Cardiac muscle cell (in vitro differentiated cells and primary cell): ENCODE data around the gene GNPDA1. TPM values are rescaled to one million over a fixed set of nuclear protein-coding genes. Genes with fewer than 3 reads are reported as not detected.

Source experiments
- DNase-seq, 2 donors: peaks; one replicate each; pipeline versions ENCODE4 v3.0.0 to v3.0.0-alpha.2; 2010 to 2017; ENCODE audit warnings: low read depth in 1 of 2, low spot score in 1 of 2
- H3K27ac ChIP-seq: fragments of 200-600 bp; sonication (generic); 2 replicates; pipeline ENCODE4 v1.5.1; 2016
- H3K27me3 ChIP-seq: fragments of 200-600 bp; sonication (generic); 2 replicates; pipeline ENCODE4 v1.6.0; 2016; ENCODE audit warnings: control low read depth
- H3K36me3 ChIP-seq: fragments of 200-600 bp; sonication (generic); 2 replicates; pipeline ENCODE4 v1.5.1; 2016; ENCODE audit warnings: control low read depth
- H3K4me1 ChIP-seq: fragments of 200-600 bp; sonication (generic); 2 replicates; pipeline ENCODE4 v1.8.1; 2017; ENCODE audit warnings: low read depth, mild to moderate bottlenecking, mixed run types
- H3K4me3 ChIP-seq: fragments of 200-600 bp; sonication (generic); 2 replicates; pipeline ENCODE4 v1.5.1; 2016; ENCODE audit warnings: mild to moderate bottlenecking
- H3K9me3 ChIP-seq: fragments of 200-600 bp; sonication (generic); 2 replicates; pipeline ENCODE4 v1.5.1; 2017; ENCODE audit warnings: low read depth, mild to moderate bottlenecking, control low read depth
- polyA plus RNA-seq: library from polyadenylated mRNA; unstranded; fragments of >200 nt; fragmentation: Nextera tagmentation; extraction: Ambion mirVana; gene quantifications from 2 replicates; pipeline ENCODE4 v1.2.1, GENCODE V29; 2016
- total RNA-seq: library from RNA; depleted of rRNA; stranded (reverse); fragments of >200 nt; gene quantifications from 2 replicates; pipeline ENCODE4 v1.2.3, GENCODE V29; 2016
- TF ChIP-seq, protein P1 (sequence below): IDR thresholded peaks from 2 replicates; pipeline ENCODE4 v1.5.1; 2012; ENCODE audit warnings: low read depth, mild to moderate bottlenecking, low read length

GNPDA1 gene
- total and polyA plus RNA-seq, 2 experiments from 2014 or later, result 25.8 to 47.6 TPM

DNA sequence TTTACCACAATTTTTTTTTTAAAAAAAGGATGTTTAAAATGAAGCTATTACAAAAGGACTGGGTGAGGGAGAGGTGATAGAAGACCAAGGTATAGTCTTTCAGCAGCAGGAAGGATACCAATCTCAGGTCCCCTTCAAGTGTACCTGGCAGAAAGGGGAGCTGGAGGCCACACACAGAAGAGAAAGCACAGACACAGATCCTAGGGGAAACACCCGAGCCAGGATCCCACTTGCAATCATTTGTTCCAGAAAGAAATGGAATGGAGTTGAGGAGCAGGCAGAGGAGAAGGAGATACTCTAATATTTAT, 5.6 kb downstream of the GNPDA1 start:
- Histone ChIP-seq H3K9me3 (no peaks in the 10 kb centered on the region), H3K27me3 (no peaks in the 10 kb centered on the region), H3K27ac (no peak overlapping the region), H3K36me3 (peaks cover 20% of the 10 kb centered on the region), H3K4me1 (no peaks in the 10 kb centered on the region), H3K4me3 (no peak overlapping the region)
- DNase-seq, result no peak
- TF ChIP-seq, protein P1, sequence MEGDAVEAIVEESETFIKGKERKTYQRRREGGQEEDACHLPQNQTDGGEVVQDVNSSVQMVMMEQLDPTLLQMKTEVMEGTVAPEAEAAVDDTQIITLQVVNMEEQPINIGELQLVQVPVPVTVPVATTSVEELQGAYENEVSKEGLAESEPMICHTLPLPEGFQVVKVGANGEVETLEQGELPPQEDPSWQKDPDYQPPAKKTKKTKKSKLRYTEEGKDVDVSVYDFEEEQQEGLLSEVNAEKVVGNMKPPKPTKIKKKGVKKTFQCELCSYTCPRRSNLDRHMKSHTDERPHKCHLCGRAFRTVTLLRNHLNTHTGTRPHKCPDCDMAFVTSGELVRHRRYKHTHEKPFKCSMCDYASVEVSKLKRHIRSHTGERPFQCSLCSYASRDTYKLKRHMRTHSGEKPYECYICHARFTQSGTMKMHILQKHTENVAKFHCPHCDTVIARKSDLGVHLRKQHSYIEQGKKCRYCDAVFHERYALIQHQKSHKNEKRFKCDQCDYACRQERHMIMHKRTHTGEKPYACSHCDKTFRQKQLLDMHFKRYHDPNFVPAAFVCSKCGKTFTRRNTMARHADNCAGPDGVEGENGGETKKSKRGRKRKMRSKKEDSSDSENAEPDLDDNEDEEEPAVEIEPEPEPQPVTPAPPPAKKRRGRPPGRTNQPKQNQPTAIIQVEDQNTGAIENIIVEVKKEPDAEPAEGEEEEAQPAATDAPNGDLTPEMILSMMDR, result no peak

DNA sequence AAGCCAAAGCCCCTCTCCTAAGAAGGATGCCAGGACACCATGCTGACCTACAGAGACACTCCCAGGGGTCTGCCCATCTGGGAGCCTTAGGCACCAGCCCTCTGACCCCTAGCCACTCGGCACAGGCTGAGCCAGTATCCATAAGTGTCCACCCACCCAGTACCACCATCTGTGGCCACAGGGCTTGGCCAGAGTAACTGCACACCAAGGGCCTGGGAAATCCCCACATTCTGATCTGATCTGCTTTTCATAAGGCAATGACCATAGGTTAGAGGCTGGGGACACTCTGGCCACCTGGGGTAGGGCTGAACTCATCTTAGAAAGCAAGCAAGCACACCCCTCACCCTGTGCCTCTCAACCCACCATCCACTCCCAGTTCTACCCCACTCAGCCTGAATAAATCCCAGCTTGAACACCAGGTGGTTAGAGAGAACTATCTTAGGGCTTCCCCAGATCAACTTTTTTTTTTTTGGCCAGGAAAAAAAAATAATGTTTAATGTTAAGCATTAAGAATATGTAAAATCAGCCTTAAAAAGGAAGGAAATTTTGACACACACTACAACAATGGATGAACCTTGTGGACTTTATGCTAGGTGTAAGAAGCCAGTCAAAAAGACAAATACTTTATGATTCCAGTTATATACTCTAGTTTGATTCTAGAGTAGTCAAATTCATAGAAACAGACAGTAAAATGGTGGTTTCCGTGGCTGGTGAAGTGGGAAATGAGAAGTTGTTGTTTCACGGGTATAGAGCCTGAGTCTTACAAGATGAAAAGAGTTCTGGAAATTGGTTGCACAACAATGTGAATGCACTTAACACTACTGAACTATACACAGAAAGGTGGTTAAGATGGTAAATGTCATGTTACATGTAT, 6.2 kb downstream of the GNPDA1 start:
- TF ChIP-seq, protein P1, result no peak
- DNase-seq, result no peak
- no peaks in the 10 kb centered on the region for H3K27me3 ChIP-seq
- no peaks in the 10 kb centered on the region for H3K9me3 ChIP-seq
- peaks cover 25% of the 10 kb centered on the region for H3K36me3 ChIP-seq
- H3K4me3 ChIP-seq, result no peak overlapping the region
- H3K27ac ChIP-seq, result no peak overlapping the region
- no peaks in the 10 kb centered on the region for H3K4me1 ChIP-seq

DNA sequence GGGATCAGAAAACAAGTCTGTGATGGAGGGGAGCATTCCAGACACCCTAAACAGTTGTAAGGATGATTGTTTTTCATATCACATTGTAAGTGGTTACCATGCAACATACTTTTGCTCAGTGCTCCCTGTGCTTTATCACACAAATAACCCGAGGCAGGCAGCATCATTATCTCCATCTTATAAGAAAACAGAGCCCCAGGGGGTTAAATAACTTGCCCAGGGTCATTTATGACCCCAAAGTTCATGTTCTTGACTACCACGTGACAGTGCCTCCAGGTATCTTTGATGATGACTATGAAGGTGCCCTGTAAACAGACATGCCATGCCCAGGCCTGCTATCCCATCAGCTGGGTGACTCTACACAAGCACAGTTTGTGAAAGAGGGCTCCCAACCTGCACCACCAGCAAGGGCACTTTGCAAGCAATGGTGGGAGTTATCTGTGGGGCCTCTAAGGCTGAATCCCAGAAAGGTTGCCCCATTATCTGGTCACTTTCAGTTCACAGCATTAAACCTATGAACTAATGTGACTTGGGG, 9.5 kb downstream of the GNPDA1 start:
- no peak overlapping the region for H3K27ac ChIP-seq
- no peaks in the 10 kb centered on the region for H3K9me3 ChIP-seq
- H3K4me3 ChIP-seq, result no peak overlapping the region
- H3K27me3 ChIP-seq, result no peaks in the 10 kb centered on the region
- H3K36me3 ChIP-seq, result peaks cover 30% of the 10 kb centered on the region
- TF ChIP-seq, protein P1, result no peak
- no peaks in the 10 kb centered on the region for H3K4me1 ChIP-seq
- DNase-seq, result no peak

DNA sequence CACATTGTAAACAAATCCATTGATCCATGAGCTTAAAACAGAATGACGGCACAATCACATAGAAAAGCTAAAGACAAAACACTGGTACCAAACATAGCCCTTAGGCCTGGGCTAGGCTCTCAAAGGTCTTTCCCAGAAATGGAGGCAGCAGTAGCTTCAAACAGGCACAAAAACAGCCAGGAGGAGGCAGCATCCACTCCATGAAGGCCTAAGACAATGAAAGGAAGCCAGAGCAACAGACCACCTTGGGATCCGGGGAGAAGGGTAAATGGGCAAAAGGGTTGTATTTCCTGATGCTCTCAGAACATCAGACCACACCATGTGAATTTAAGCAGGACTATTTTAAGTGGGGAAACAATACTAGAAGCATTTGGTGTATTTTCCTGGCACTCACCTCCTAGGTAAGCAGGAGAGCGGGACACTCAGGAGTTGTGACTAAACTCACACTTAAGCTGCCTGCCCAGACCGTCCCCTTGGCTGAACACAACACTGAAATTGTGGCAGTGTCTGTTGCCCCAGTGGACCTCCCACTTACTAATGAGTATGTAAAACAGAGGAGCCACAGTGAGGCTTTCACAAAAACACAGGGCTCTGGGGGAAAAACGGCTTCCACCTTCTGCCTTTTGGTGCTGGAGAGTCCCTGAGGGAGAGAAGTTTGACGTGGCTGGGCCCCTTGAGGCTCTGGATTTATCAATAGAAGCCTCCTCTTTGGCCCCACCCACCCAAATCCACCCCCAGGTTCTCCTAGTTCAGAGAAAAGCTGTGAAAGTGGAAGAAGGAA, 11.9 kb downstream of the GNPDA1 start:
- Histone ChIP-seq H3K27ac (peak overlapping the region; percentile 60), H3K4me1 (no peaks in the 10 kb centered on the region), H3K36me3 (peaks cover 30% of the 10 kb centered on the region), H3K4me3 (no peak overlapping the region), H3K9me3 (no peaks in the 10 kb centered on the region), H3K27me3 (no peaks in the 10 kb centered on the region)
- TF ChIP-seq, protein P1, result peak; percentile 27
- peak; percentile 23 to 32 for DNase-seq

DNA sequence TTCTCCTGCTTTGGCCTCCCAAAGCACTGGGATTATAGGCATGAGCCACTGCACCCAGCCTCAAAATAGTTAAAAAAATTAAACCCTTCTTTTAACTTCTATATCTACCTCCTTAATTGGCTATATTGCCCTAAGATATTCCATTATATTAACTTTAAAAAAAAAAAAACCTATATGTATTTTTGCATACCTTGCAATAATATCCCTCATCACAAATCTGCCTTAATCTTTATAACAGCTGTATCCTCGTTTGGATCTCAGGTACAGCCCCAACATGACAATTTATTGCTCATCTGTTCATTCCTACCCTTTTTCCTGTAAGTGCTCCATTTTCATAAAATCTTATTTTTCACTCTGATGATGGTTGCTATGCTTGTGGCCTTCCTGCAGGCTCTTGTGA, 12.7 kb downstream of the GNPDA1 start:
- no peak overlapping the region for H3K27ac ChIP-seq
- H3K9me3 ChIP-seq, result no peaks in the 10 kb centered on the region
- no peaks in the 10 kb centered on the region for H3K4me1 ChIP-seq
- TF ChIP-seq, protein P1, result no peak
- no peak overlapping the region for H3K4me3 ChIP-seq
- no peaks in the 10 kb centered on the region for H3K27me3 ChIP-seq
- no peak for DNase-seq
- peaks cover 30% of the 10 kb centered on the region for H3K36me3 ChIP-seq
